ENCODE results near the gene GIGYF2.

DNA sequence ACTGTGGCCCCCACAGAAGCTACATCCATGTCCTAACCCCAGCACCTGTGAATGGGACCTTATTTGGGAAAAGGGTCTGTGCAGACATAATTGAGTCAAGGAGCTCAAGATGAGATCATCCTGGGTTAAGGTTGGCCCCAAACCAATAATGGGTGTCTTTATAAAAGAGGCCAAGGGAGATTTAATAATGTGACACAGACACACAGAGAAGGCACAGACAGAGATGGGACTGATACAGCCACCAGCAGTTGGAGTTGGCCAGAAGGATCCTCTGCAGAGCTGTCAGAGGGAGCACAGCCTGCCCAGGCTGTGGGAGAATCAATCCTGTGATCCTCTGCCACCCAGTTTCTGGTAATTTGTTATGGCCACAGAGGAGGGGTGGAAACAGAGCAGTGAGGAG lies 199.0 kb downstream of the GIGYF2 start:
- no peak for TF ChIP-seq ZSCAN16 (tag by site-specific recombination; IDR thresholded peaks at IDR 0.05)
- TF ChIP-seq, protein P1, sequence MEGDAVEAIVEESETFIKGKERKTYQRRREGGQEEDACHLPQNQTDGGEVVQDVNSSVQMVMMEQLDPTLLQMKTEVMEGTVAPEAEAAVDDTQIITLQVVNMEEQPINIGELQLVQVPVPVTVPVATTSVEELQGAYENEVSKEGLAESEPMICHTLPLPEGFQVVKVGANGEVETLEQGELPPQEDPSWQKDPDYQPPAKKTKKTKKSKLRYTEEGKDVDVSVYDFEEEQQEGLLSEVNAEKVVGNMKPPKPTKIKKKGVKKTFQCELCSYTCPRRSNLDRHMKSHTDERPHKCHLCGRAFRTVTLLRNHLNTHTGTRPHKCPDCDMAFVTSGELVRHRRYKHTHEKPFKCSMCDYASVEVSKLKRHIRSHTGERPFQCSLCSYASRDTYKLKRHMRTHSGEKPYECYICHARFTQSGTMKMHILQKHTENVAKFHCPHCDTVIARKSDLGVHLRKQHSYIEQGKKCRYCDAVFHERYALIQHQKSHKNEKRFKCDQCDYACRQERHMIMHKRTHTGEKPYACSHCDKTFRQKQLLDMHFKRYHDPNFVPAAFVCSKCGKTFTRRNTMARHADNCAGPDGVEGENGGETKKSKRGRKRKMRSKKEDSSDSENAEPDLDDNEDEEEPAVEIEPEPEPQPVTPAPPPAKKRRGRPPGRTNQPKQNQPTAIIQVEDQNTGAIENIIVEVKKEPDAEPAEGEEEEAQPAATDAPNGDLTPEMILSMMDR (tag by site-specific recombination; IDR thresholded peaks at IDR 0.05) = no peak
- no peak for TF ChIP-seq ZNF274 (IDR thresholded peaks at IDR 0.05; ENCODE audit: low read length)
- TF ChIP-seq ZNF274 (tag by site-specific recombination; IDR thresholded peaks at IDR 0.05; ENCODE audit: borderline replicate concordance) = no peak
- TF ChIP-seq ZNF658 (tag by site-specific recombination; IDR thresholded peaks at IDR 0.05) = no peak
- no peak for TF ChIP-seq SP3 (tag by site-specific recombination; IDR thresholded peaks at IDR 0.05)
- TF ChIP-seq, protein P2, sequence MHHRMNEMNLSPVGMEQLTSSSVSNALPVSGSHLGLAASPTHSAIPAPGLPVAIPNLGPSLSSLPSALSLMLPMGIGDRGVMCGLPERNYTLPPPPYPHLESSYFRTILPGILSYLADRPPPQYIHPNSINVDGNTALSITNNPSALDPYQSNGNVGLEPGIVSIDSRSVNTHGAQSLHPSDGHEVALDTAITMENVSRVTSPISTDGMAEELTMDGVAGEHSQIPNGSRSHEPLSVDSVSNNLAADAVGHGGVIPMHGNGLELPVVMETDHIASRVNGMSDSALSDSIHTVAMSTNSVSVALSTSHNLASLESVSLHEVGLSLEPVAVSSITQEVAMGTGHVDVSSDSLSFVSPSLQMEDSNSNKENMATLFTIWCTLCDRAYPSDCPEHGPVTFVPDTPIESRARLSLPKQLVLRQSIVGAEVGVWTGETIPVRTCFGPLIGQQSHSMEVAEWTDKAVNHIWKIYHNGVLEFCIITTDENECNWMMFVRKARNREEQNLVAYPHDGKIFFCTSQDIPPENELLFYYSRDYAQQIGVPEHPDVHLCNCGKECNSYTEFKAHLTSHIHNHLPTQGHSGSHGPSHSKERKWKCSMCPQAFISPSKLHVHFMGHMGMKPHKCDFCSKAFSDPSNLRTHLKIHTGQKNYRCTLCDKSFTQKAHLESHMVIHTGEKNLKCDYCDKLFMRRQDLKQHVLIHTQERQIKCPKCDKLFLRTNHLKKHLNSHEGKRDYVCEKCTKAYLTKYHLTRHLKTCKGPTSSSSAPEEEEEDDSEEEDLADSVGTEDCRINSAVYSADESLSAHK (tag by site-specific recombination; IDR thresholded peaks at IDR 0.05) = no peak
- TF ChIP-seq ZNF629 (tag by site-specific recombination; IDR thresholded peaks at IDR 0.05) = no peak
- no peak for TF ChIP-seq ZNF501 (tag by site-specific recombination; IDR thresholded peaks at IDR 0.05)
- TF ChIP-seq ZNF114 (tag by site-specific recombination; IDR thresholded peaks at IDR 0.05) = no peak

All from HEK293 (cell line).